Mesodermal cell (in vitro differentiated cells): ENCODE measurements around the gene METTL24. TPM values are rescaled to one million over a fixed set of nuclear protein-coding genes. Genes with fewer than 3 reads are reported as not detected.

Experiments used
- H3K27ac ChIP-seq: 2 replicates; pipeline ENCODE4 v1.7.0; 2013; ENCODE audit warnings: mild to moderate bottlenecking, low read depth, low read length, moderate library complexity; ENCODE audit not compliant: severe bottlenecking
- H3K36me3 ChIP-seq: 2 replicates; pipeline ENCODE4 v1.7.1; 2013; ENCODE audit warnings: mild to moderate bottlenecking, low read length, moderate library complexity; ENCODE audit not compliant: control insufficient read depth, insufficient read depth
- H3K4me1 ChIP-seq: one replicate; pipeline ENCODE4 v1.7.1; 2013; ENCODE audit warnings: mild to moderate bottlenecking, low read length; ENCODE audit not compliant: insufficient read depth, control insufficient read depth, poor library complexity, severe bottlenecking
- H3K4me3 ChIP-seq: 2 replicates; pipeline ENCODE4 v1.7.0; 2013; ENCODE audit warnings: low read length, control low read depth, mild to moderate bottlenecking; ENCODE audit not compliant: insufficient read depth, poor library complexity, severe bottlenecking; ENCODE audit errors: extremely low read depth
- H3K9me3 ChIP-seq: 2 replicates; pipeline ENCODE4 v1.7.1; 2013; ENCODE audit warnings: mild to moderate bottlenecking, low read length, moderate library complexity; ENCODE audit not compliant: control insufficient read depth
- WGBS, 2 experiments: methylation state at CpG; one replicate each; pipeline ENCODE4 v1.1.5; 2013; ENCODE audit warnings: missing lambda C conversion rate in 2 of 2; ENCODE audit not compliant: insufficient coverage in 2 of 2; 5-methylcytosine and 5-hydroxymethylcytosine counted together
- polyA plus RNA-seq, 2 experiments: library from polyadenylated mRNA; stranded (reverse); fragments of 50-300 nt; gene quantifications; one replicate each; pipeline ENCODE4 v1.2.3, GENCODE V29; 2013

METTL24 gene
- polyA plus RNA-seq (2013, experiment 1 of 2): 2.5 TPM
- 2.7 TPM for polyA plus RNA-seq (2013, experiment 2 of 2)

GRCh38 chr6:110357664-110358552, at the start of gene METTL24:
METTL24 (minus strand) TSS chr6:110358349; CDS start chr6:110358272, 77 bp downstream.
- H3K27ac ChIP-seq: no peak within 1 kb of the TSS
- H3K9me3 ChIP-seq: peaks cover 7% of the 10 kb centered on the region
- no peaks in the 10 kb centered on the region for H3K36me3 ChIP-seq
- H3K4me3 ChIP-seq: peak within 1 kb of the TSS; percentile 41
- WGBS, 2 experiments: 2 to 3% methylated on average over 81 to 86 of the region's 107 CpGs
- peaks cover 3% of the 10 kb centered on the region for H3K4me1 ChIP-seq

GRCh38 chr6:110404607-110405006, 46.5 kb upstream of the METTL24 start:
- Histone ChIP-seq H3K36me3 (no peaks in the 10 kb centered on the region), H3K4me1 (no peaks in the 10 kb centered on the region), H3K9me3 (no peaks in the 10 kb centered on the region), H3K4me3 (no peak overlapping the region), H3K27ac (no peak overlapping the region)
- WGBS, 2 experiments: 83 to 93% methylated on average over 4 to 7 of the region's 8 CpGs

DNA sequence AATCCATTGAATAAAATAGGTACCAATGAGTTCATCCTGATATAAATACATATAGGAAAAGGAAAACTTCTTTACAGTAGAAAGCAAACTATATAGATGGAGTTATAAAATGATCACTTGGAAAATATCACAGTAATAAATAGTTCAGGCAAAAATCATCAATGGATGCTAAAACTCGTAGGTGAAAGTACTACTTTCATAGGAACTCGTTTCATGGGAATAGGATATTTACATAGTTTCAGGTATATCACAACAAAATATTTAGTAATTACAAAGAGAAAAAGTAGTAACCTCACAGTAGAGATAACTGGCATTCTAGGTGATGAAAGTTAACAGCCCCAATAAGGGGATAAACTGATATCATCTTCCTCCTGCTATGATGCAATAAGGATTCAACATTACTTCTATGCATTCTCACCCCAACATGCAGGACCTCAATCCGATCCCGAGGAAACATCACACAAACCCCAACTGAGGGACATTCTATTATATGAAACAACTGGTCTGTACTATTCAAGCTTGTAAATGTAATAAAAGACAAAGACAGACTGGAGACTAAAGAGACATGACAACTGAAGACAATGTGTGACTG, 43.5 kb upstream of the METTL24 start:
- Histone ChIP-seq H3K36me3 (no peaks in the 10 kb centered on the region), H3K4me1 (no peaks in the 10 kb centered on the region), H3K4me3 (no peak overlapping the region), H3K9me3 (no peaks in the 10 kb centered on the region), H3K27ac (no peak overlapping the region)
- whole genome bisulfite sequencing, 2 experiments: no CpG with 5 or more reads among the region's 4 CpGs

DNA sequence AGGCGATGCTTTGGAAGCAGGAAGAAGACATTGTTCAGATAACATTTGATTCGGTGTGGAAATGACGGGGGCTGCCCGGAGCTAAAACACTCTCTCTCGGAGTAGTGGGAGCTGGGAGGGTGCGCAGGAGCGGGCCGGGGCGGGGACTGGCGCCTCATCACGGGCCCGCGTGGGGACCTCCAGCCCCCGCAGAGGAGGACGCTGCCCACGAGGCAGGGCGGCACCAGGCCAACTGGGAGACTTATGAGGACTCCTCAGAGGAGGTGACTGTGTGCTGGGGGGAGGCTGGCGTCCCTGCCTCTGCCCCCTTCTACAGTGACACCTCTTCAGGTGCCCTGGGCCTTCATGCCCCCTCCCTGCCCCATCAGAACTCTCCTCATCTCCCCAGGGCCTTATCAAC, 42.1 kb upstream of the METTL24 start:
- 92 to 97% methylated on average over 9 to 12 of the region's 18 CpGs for WGBS, 2 experiments
- no peak overlapping the region for H3K27ac ChIP-seq
- no peaks in the 10 kb centered on the region for H3K4me1 ChIP-seq
- H3K9me3 ChIP-seq: no peaks in the 10 kb centered on the region
- H3K36me3 ChIP-seq: no peaks in the 10 kb centered on the region
- no peak overlapping the region for H3K4me3 ChIP-seq

DNA sequence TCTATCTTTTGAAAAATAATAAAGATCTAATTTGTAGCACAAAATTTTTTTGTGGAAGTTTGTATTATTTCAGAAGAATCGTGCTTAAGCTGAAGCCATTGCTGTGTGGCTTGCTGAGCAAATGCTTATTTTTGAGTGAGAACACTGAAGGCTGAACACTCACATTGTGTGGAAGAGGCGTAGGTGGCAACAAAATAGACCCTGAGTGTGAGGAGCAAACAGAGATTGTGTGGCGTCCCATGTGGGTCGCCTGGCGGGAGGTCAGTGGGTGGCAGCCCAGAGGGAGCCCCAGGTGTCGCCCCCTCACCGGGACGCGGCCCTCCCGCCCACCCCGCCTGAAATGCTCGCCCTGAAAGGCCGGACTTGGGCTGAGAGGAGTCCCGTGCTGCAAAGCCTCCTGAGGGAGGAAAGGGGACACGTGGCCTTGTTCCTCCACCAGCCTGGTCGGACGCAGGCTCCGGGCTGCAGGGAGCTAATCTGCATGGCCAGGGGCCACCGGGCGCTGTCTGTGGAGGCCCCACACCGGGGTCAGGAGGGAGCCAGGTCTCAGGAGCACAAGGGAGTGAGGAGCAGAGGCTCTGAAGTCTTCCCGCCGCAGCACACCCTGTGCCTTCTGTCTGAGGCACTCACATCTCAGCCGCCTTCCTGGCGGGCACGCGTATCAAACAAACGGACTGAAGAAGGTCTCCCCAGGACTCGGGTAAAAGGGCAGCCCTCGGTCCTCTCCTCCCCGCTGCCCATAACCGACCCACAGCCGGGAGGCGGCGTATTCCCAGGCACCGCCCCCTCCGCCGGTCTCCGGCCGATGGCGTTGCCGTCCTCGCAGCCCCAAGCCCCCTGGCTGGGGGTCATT, 41.3 kb upstream of the METTL24 start:
- Histone ChIP-seq H3K36me3 (no peaks in the 10 kb centered on the region), H3K4me1 (no peaks in the 10 kb centered on the region), H3K4me3 (no peak overlapping the region), H3K27ac (no peak overlapping the region), H3K9me3 (no peaks in the 10 kb centered on the region)
- WGBS, 2 experiments: 94 to 97% methylated on average over 34 to 37 of the region's 43 CpGs

DNA sequence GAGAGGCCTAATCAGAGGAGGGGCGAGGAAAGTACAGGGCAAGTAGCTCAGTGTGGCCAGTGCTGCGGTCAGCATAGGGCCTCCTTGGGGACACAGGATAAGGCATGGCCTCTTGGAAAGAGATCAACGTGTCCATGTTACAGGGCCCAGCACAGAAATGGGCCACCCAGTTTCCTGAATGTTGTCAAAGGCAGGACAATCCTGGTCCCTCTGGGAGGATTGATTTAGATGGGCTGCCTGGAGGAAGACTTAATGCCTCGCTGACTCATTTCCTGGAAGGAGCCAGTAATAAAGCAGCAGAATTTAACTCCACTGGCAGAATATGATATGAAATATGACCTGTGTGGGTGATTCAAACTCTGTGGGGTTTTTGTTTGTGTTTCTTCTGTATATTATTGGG, 40.6 kb upstream of the METTL24 start:
- WGBS, 2 experiments: 94 to 95% methylated on average over 2 to 3 of the region's 4 CpGs
- Histone ChIP-seq H3K9me3 (no peaks in the 10 kb centered on the region), H3K36me3 (no peaks in the 10 kb centered on the region), H3K4me1 (no peaks in the 10 kb centered on the region), H3K27ac (no peak overlapping the region), H3K4me3 (no peak overlapping the region)

DNA sequence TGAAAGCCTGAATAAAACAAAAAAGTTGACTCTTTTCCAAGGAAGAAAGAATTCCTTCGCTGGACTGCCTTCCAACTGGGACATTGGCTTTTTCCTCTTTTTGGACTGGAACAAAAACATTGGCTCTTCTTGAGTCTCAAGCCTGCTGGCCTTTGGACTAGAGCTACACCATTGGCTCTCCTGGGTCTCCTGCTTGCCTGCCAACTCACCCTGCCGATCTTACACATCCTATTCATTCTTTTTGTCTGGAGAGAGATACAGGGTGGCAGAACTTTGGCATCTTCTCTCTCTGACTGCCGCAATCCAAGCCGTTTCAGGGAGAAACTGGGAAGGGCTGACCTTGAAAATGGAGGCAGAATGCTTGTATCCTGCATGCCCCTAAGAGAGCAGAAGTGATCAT, 37.1 kb upstream of the METTL24 start:
- no peak overlapping the region for H3K27ac ChIP-seq
- no peak overlapping the region for H3K4me3 ChIP-seq
- peaks cover 2% of the 10 kb centered on the region for H3K4me1 ChIP-seq
- H3K36me3 ChIP-seq: no peaks in the 10 kb centered on the region
- 66 to 70% methylated on average over 3 of the region's 4 CpGs for WGBS, 2 experiments
- no peaks in the 10 kb centered on the region for H3K9me3 ChIP-seq

DNA sequence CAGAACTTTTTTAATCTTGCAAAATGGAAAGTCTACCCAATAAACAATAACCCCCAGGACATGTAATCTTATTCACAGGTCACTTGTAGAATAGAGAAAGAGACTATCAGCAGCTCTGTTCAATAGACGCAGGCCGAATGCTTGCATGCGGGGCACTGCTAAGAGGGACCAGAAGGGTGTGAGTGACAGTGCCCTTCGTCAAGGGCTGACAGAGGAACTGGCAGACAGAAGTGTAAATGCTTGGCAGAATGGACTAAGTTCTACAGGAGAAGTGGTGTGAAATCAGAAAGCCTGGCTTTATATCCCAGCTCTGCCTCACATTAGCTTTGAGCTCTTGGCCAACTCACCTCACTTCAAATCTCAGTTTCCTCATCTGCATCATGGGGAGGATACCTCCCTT, 36.3 kb upstream of the METTL24 start:
- Histone ChIP-seq H3K4me3 (no peak overlapping the region), H3K27ac (no peak overlapping the region), H3K4me1 (peaks cover 8% of the 10 kb centered on the region), H3K9me3 (no peaks in the 10 kb centered on the region), H3K36me3 (no peaks in the 10 kb centered on the region)
- WGBS, 2 experiments: 86 to 95% methylated on average over 3 to 4 of the region's 4 CpGs

- no peaks in the 10 kb centered on the region for H3K36me3 ChIP-seq
- no peaks in the 10 kb centered on the region for H3K9me3 ChIP-seq
- H3K4me3 ChIP-seq: no peak overlapping the region
- 74 to 77% methylated on average over 8 to 9 of the region's 9 CpGs for WGBS, 2 experiments
- no peak overlapping the region for H3K27ac ChIP-seq
- H3K4me1 ChIP-seq: peaks cover 8% of the 10 kb centered on the region
Measured at GRCh38 chr6:110392727-110393126, 34.6 kb upstream of the METTL24 start.

- 40% methylated on average over 1 of the region's 2 CpGs; no CpG with 5 or more reads in 1 of the 2 experiments for WGBS, 2 experiments
- peaks cover 8% of the 10 kb centered on the region for H3K4me1 ChIP-seq
- no peak overlapping the region for H3K4me3 ChIP-seq
Measured at GRCh38 chr6:110390404-110390803, 32.3 kb upstream of the METTL24 start.

More at GRCh38 chr6:110390404-110390803, 32.3 kb upstream of the METTL24 start:
- H3K9me3 ChIP-seq: no peaks in the 10 kb centered on the region
- H3K36me3 ChIP-seq: no peaks in the 10 kb centered on the region
- no peak overlapping the region for H3K27ac ChIP-seq
